ENCODE data around the gene AUTS2.

DNA sequence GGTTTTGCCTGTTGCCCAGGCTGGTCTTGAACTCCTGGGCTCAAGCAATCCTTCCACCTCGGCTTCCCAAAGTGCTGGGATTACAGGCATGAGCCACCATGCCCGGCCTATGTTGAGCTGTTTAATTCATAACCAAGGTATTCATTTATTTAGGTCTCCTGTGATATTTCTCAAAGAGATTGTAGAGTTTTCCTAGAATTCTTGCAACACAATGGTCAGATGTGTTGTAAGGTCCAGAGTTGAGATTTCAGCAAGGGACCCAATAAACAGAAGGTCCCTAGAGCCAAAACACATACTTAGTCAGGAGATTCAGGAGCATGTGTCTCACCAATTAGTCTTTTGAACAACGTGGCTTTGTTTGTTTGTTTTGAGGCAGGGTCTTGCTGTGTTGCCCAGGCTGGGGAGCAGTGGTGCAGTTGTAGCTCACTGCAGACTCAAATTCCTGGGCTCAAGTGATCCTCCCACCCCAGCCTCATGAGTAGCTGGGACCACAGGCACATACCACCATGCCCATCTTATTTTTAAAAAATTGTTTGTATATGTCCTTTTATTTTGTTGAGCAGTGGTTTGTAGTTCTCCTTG, 1212.4 kb downstream of the AUTS2 start:
- TF ChIP-seq GATA2 (IDR thresholded peaks at IDR 0.05; ENCODE audit: low read depth, low read length) (no peak), GATA3 (IDR thresholded peaks at IDR 0.05; ENCODE audit: low read depth, low read length) (no peak)
